Stimulated activated CD8-positive, alpha-beta memory T cell treated with anti-CD3 and anti-CD28 coated beads, Interleukin-4, amount 100 ng/mL, for 48 hours (primary cell): ENCODE measurements around the gene FGF18.
A peak's percentile ranks its signal among the peaks of the same experiment; 100 is the strongest.

Experiments
- DNase-seq: peaks from one replicate; pipeline ENCODE4 v3.0.0-alpha.2; 2020

FGF18 gene

GRCh38 chr5:171445644-171446516 is 26.4 kb downstream of the FGF18 start:
- no peak for DNase-seq

- no peak for DNase-seq
Observed at GRCh38 chr5:171447226-171447625, 27.8 kb downstream of the FGF18 start.

- no peak for DNase-seq
Observed at GRCh38 chr5:171449426-171449825, 30.0 kb downstream of the FGF18 start.

- DNase-seq: peak; percentile 40
Observed at GRCh38 chr5:171450423-171451331, 31.2 kb downstream of the FGF18 start.

- no peak for DNase-seq
Observed at GRCh38 chr5:171451421-171451820, 32.0 kb downstream of the FGF18 start.

- no peak for DNase-seq
Observed at GRCh38 chr5:171453056-171453725, 33.7 kb downstream of the FGF18 start.

GRCh38 chr5:171453988-171454387 is 34.5 kb downstream of the FGF18 start:
- DNase-seq: no peak

GRCh38 chr5:171454549-171454948 is 35.1 kb downstream of the FGF18 start:
- no peak for DNase-seq

GRCh38 chr5:171455522-171455921 is 36.1 kb downstream of the FGF18 start:
- DNase-seq: no peak

- DNase-seq: no peak
Observed at GRCh38 chr5:171457208-171457981, 37.9 kb downstream of the FGF18 start.

- no peak for DNase-seq
Observed at GRCh38 chr5:171459839-171460238, 40.4 kb downstream of the FGF18 start.

- no peak for DNase-seq
Observed at GRCh38 chr5:171462136-171462927, 42.9 kb downstream of the FGF18 start.

GRCh38 chr5:171462928-171463861 is 43.7 kb downstream of the FGF18 start:
- DNase-seq: no peak

GRCh38 chr5:171463862-171464229 is 44.4 kb downstream of the FGF18 start:
- DNase-seq: no peak

- no peak for DNase-seq
Observed at GRCh38 chr5:171464829-171465228, 45.4 kb downstream of the FGF18 start.

- no peak for DNase-seq
Observed at GRCh38 chr5:171467107-171467506, 47.7 kb downstream of the FGF18 start.

GRCh38 chr5:171469326-171469725 is 49.9 kb downstream of the FGF18 start:
- no peak for DNase-seq

- DNase-seq: no peak
Observed at GRCh38 chr5:171470420-171470819, 51.0 kb downstream of the FGF18 start.

GRCh38 chr5:171474230-171474813 is 54.9 kb downstream of the FGF18 start:
- DNase-seq: no peak

- DNase-seq: no peak
Observed at GRCh38 chr5:171475596-171475995, 56.1 kb downstream of the FGF18 start.
